ENCODE measurements around the gene VWF.
"Not testable (repeated sequence)": the region's sequence is repeated elsewhere in the genome, so short reads cannot be mapped to it uniquely, and the experiment has no call there.

The VWF gene

GRCh38 chr12:6165395-6165794 lies 40.9 kb upstream of the VWF start:
- TF ChIP-seq, protein P1, sequence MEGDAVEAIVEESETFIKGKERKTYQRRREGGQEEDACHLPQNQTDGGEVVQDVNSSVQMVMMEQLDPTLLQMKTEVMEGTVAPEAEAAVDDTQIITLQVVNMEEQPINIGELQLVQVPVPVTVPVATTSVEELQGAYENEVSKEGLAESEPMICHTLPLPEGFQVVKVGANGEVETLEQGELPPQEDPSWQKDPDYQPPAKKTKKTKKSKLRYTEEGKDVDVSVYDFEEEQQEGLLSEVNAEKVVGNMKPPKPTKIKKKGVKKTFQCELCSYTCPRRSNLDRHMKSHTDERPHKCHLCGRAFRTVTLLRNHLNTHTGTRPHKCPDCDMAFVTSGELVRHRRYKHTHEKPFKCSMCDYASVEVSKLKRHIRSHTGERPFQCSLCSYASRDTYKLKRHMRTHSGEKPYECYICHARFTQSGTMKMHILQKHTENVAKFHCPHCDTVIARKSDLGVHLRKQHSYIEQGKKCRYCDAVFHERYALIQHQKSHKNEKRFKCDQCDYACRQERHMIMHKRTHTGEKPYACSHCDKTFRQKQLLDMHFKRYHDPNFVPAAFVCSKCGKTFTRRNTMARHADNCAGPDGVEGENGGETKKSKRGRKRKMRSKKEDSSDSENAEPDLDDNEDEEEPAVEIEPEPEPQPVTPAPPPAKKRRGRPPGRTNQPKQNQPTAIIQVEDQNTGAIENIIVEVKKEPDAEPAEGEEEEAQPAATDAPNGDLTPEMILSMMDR (conservative IDR thresholded peaks at IDR 0.05; ENCODE audit: low read depth, low read length): no peak
- DNase-seq (ENCODE audit: low read depth): peak; percentile 38
- H3K4me3 ChIP-seq (ENCODE audit: low read depth, low read length): no peak overlapping the region

- no peak for DNase-seq (ENCODE audit: low read depth)
- TF ChIP-seq, protein P1 (conservative IDR thresholded peaks at IDR 0.05; ENCODE audit: low read depth, low read length): no peak
- no peak overlapping the region for H3K4me3 ChIP-seq (ENCODE audit: low read depth, low read length)
These were observed 39.1 kb upstream of the VWF start for GRCh38 chr12:6163416-6164060.

- TF ChIP-seq, protein P1 (conservative IDR thresholded peaks at IDR 0.05; ENCODE audit: low read depth, low read length): no peak
- H3K4me3 ChIP-seq (ENCODE audit: low read depth, low read length): no peak overlapping the region
- DNase-seq (ENCODE audit: low read depth): peak; percentile 81
These were observed 36.8 kb upstream of the VWF start for GRCh38 chr12:6161124-6161882.

DNA sequence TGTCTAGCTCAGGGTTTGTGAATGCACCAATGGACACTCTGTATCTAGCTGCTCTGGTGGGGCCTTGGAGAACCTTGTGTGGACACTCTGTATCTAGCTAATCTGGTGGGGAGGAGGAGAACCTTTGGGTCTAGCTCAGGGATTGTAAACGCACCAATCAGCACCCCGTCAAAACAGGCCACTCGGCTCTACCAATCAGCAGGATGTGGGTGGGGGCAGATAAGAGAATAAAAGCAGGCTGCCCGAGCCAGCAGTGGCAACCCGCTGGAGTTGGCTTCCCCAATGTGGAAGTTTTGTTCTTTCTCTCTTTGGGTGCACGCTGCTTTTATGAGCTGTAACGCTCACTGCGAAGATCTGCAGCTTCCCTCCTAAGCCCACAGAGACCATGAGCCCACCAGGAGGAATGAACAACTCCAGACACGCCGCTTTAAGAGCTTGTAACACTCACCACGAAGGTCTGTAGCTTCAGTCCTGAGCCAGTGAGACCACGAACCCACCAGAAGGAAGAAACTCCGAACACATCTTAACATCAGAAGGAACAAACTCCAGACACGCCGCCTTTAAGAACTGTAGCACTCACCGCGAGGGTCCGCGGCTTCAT lies 35.7 kb upstream of the VWF start:
- H3K4me3 ChIP-seq (ENCODE audit: low read depth, low read length); DNase-seq (ENCODE audit: low read depth): not testable (repeated sequence)

DNA sequence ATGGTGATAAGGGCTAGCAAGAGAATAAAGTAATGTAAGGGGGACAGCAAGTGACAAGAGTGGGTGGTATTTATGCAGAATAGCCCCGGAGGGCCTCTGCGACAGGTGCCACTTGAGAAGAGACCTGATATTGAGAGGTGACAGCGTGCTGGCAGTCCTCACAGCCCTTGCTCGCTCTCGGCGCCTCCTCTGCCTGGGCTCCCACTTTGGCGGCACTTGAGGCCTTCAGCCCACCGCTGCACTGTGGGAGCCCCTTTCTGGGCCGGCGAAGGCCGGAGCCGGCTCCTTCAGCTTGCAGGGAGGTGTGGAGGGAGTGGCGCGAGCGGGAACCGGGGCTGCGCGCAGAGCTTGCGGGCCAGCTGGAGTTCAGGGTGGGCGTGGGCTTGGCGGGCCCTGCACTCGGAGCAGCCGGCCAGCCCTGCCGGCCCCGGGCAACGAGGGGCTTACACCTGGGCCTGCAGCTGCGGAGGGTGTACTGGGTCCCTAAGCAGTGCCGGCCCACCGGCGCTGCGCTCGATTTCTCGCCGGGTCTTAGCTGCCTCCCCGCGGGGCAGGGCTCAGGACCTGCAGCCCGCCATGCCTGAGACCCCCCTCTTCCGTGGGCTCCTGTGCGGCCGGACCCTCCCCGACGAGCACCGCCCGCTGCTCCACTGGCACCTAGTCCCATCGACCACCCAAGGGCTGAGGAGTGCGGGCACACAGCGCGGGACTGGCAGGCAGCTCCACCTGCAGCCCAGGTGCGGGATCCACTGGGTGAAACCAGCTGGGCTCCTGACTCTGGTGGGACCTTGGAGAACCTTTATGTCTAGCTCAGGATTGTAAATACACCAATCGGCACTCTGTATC lies 34.9 kb upstream of the VWF start:
- not testable (repeated sequence) for DNase-seq (ENCODE audit: low read depth); H3K4me3 ChIP-seq (ENCODE audit: low read depth, low read length)

- no peak for DNase-seq (ENCODE audit: low read depth)
- no peak overlapping the region for H3K4me3 ChIP-seq (ENCODE audit: low read depth, low read length)
- TF ChIP-seq, protein P1 (conservative IDR thresholded peaks at IDR 0.05; ENCODE audit: low read depth, low read length): no peak
These were observed 34.3 kb upstream of the VWF start for GRCh38 chr12:6158749-6159148.

GRCh38 chr12:6158255-6158654 lies 33.8 kb upstream of the VWF start:
- TF ChIP-seq, protein P1 (conservative IDR thresholded peaks at IDR 0.05; ENCODE audit: low read depth, low read length): no peak
- DNase-seq (ENCODE audit: low read depth): peak; percentile 34
- H3K4me3 ChIP-seq (ENCODE audit: low read depth, low read length): no peak overlapping the region

All from choroid plexus epithelial cell (primary cell).